HEK293 (cell line): Measurements from ENCODE around the gene PRR3.

Source experiments
- GLIS2 ChIP-seq: fragments of 450-650 bp; formaldehyde crosslinking; IDR thresholded peaks from 2 replicates; pipeline ENCODE4 v1.5.1; 2016; ENCODE audit warnings: missing biosample characterization, missing genetic modification characterization
- KLF10 ChIP-seq: fragments of 450-650 bp; IDR thresholded peaks from 2 replicates; pipeline ENCODE4 v1.5.1; 2018; ENCODE audit warnings: missing biosample characterization, mild to moderate bottlenecking, missing genetic modification characterization
- KLF16 ChIP-seq: fragments of 450-650 bp; formaldehyde crosslinking; IDR thresholded peaks from 2 replicates; pipeline ENCODE4 v1.5.1; 2017; ENCODE audit warnings: missing biosample characterization, missing genetic modification characterization
- PATZ1 ChIP-seq: fragments of 450-650 bp; formaldehyde crosslinking; IDR thresholded peaks from 2 replicates; pipeline ENCODE4 v1.5.1; 2016; ENCODE audit warnings: missing biosample characterization, missing genetic modification characterization
- SP2 ChIP-seq: fragments of 450-650 bp; formaldehyde crosslinking; IDR thresholded peaks from 2 replicates; pipeline ENCODE4 v1.5.1; 2016; ENCODE audit warnings: missing biosample characterization, missing genetic modification characterization
- SP7 ChIP-seq: fragments of 450-650 bp; formaldehyde crosslinking; IDR thresholded peaks from 2 replicates; pipeline ENCODE4 v1.5.1; 2016; ENCODE audit warnings: missing biosample characterization, missing genetic modification characterization
- ZBTB17 ChIP-seq: fragments of 450-650 bp; formaldehyde crosslinking; IDR thresholded peaks from 2 replicates; pipeline ENCODE4 v1.5.1; 2016; ENCODE audit warnings: missing biosample characterization, missing genetic modification characterization
- ZBTB21 ChIP-seq: fragments of 450-650 bp; formaldehyde crosslinking; IDR thresholded peaks from 2 replicates; pipeline ENCODE4 v1.5.1; 2017; ENCODE audit warnings: missing biosample characterization, missing genetic modification characterization
- ZFP69B ChIP-seq: fragments of 450-650 bp; formaldehyde crosslinking; IDR thresholded peaks from 2 replicates; pipeline ENCODE4 v1.5.1; 2016; ENCODE audit warnings: missing biosample characterization, missing genetic modification characterization
- ZNF148 ChIP-seq: fragments of 450-650 bp; formaldehyde crosslinking; IDR thresholded peaks from 2 replicates; pipeline ENCODE4 v1.5.0; 2017; ENCODE audit warnings: missing biosample characterization, missing genetic modification characterization, borderline replicate concordance
- ZNF19 ChIP-seq: fragments of 450-650 bp; formaldehyde crosslinking; IDR thresholded peaks from 2 replicates; pipeline ENCODE4; 2016; ENCODE audit warnings: missing biosample characterization, missing genetic modification characterization, low read depth
- ZNF239 ChIP-seq: fragments of 450-650 bp; formaldehyde crosslinking; IDR thresholded peaks from 2 replicates; pipeline ENCODE4 v1.5.1; 2016; ENCODE audit warnings: missing biosample characterization, missing genetic modification characterization
- ZNF24 ChIP-seq: fragments of 450-650 bp; formaldehyde crosslinking; IDR thresholded peaks from 2 replicates; pipeline ENCODE4 v1.5.1; 2016; ENCODE audit warnings: missing biosample characterization, missing genetic modification characterization
- ZNF280C ChIP-seq: fragments of 450-650 bp; formaldehyde crosslinking; IDR thresholded peaks from 2 replicates; pipeline ENCODE4 v1.5.1; 2016; ENCODE audit warnings: missing biosample characterization, missing genetic modification characterization
- ZNF280D ChIP-seq: fragments of 450-650 bp; formaldehyde crosslinking; IDR thresholded peaks from 2 replicates; pipeline ENCODE4 v1.5.1; 2016; ENCODE audit warnings: missing biosample characterization, missing genetic modification characterization
- ZNF366 ChIP-seq: fragments of 450-650 bp; formaldehyde crosslinking; conservative IDR thresholded peaks from 2 replicates; pipeline ENCODE4 v1.5.1; 2016; ENCODE audit warnings: missing biosample characterization, missing genetic modification characterization
- ZNF391 ChIP-seq: fragments of 450-650 bp; formaldehyde crosslinking; IDR thresholded peaks from 2 replicates; pipeline ENCODE4 v1.5.1; 2016; ENCODE audit warnings: low read depth, missing biosample characterization, missing genetic modification characterization, borderline replicate concordance
- ZNF48 ChIP-seq: fragments of 450-650 bp; formaldehyde crosslinking; IDR thresholded peaks from 2 replicates; pipeline ENCODE4 v1.5.1; 2016; ENCODE audit warnings: missing biosample characterization, missing genetic modification characterization
- ZNF488 ChIP-seq: fragments of 450-650 bp; formaldehyde crosslinking; IDR thresholded peaks from 2 replicates; pipeline ENCODE4 v1.5.1; 2016; ENCODE audit warnings: missing biosample characterization, missing genetic modification characterization
- ZNF518A ChIP-seq: fragments of 450-650 bp; formaldehyde crosslinking; conservative IDR thresholded peaks from 2 replicates; pipeline ENCODE4 v1.5.1; 2016; ENCODE audit warnings: low read depth, missing biosample characterization, missing genetic modification characterization
- ZNF555 ChIP-seq: fragments of 450-650 bp; formaldehyde crosslinking; conservative IDR thresholded peaks from 2 replicates; pipeline ENCODE4 v1.5.1; 2017; ENCODE audit warnings: missing biosample characterization, mild to moderate bottlenecking, missing genetic modification characterization, inconsistent platforms
- ZNF660 ChIP-seq: fragments of 450-650 bp; IDR thresholded peaks from 2 replicates; pipeline ENCODE4 v1.5.1; 2018; ENCODE audit warnings: missing biosample characterization, mild to moderate bottlenecking, missing genetic modification characterization
- ZNF670 ChIP-seq: fragments of 450-650 bp; formaldehyde crosslinking; IDR thresholded peaks from 2 replicates; pipeline ENCODE4 v1.5.1; 2016; ENCODE audit warnings: missing biosample characterization, missing genetic modification characterization, low read depth
- ZNF701 ChIP-seq: fragments of 450-650 bp; formaldehyde crosslinking; IDR thresholded peaks from 2 replicates; pipeline ENCODE4 v1.5.1; 2016; ENCODE audit warnings: missing biosample characterization, missing genetic modification characterization
- ZNF791 ChIP-seq: fragments of 450-650 bp; formaldehyde crosslinking; IDR thresholded peaks from 2 replicates; pipeline ENCODE4 v1.5.1; 2016; ENCODE audit warnings: missing biosample characterization, missing genetic modification characterization

Gene PRR3

GRCh38 chr6:30568245-30568644 lies 11.2 kb downstream of the PRR3 start (continued):
- TF ChIP-seq ZNF24 (tag by site-specific recombination) (0 out of 2 replicates have a peak, but pooled peaks have one; percentile 25), ZNF555 (tag by site-specific recombination) (no peak), ZNF280D (no peak), ZFP69B (no peak), ZNF670 (no peak), ZNF48 (tag by site-specific recombination) (no peak), ZNF518A (tag by site-specific recombination) (no peak), ZNF148 (tag by site-specific recombination) (no peak), ZNF391 (tag by site-specific recombination) (no peak), ZNF239 (no peak), ZNF366 (tag by site-specific recombination) (no peak; the same call in 1 of the 2 replicates), ZNF660 (tag by site-specific recombination) (peak; percentile 66; the same call in 1 of the 2 replicates), PATZ1 (tag by site-specific recombination) (peak; percentile 63), ZBTB21 (tag by site-specific recombination) (0 out of 2 replicates have a peak, but pooled peaks have one; percentile 25), ZNF701 (no peak), KLF10 (tag by site-specific recombination) (peak; percentile 92), ZNF280C (tag by site-specific recombination) (no peak), GLIS2 (tag by site-specific recombination) (no peak), ZNF791 (tag by site-specific recombination) (no peak), SP7 (peak; percentile 89), KLF16 (tag by site-specific recombination) (no peak), ZNF488 (no peak), ZBTB17 (tag by site-specific recombination) (peak; percentile 55), SP2 (tag by site-specific recombination) (peak; percentile 48), ZNF19 (tag by site-specific recombination) (no peak)
